HEK293 (cell line): ENCODE measurements around the gene FAM227B.

ENCODE experiments used
- CTCF ChIA-PET: fragments of 350-600 bp; formaldehyde crosslinking; extraction: SDS; loops from one replicate; lab custom pipeline; 2021; ENCODE audit warnings: antibody characterized with exemption; lab: Yijun Ruan, JAX
- POLR2A ChIA-PET: fragments of 300-600 bp; formaldehyde crosslinking; extraction: SDS; loops from one replicate; lab custom pipeline; 2020; ENCODE audit warnings: antibody characterized with exemption, inconsistent platforms; lab: Yijun Ruan, JAX
- H3K27ac ChIP-seq: fragments of 200-500 bp; sonication (Bioruptor generic); 2 replicates; pipeline ENCODE4 v1.5.1; 2014; ENCODE audit warnings: low read depth, low read length, control low read depth, inconsistent platforms; ENCODE audit errors: extremely low read depth
- H3K36me3 ChIP-seq, 2 experiments: fragments of 200-500 bp in 1 of 2; sonication (Bioruptor generic) in 1 of 2; 1 replicate in 1 of 2; 2 replicates in 1 of 2; pipeline ENCODE4 v1.5.1; 2014 to 2017; ENCODE audit warnings: inconsistent platforms in 2 of 2, low read length in 2 of 2; ENCODE audit not compliant: control insufficient read depth in 2 of 2, insufficient read depth in 1 of 2
- H3K4me1 ChIP-seq: fragments of 200-500 bp; sonication (Bioruptor generic); 2 replicates; pipeline ENCODE4 v1.5.1; 2014; ENCODE audit warnings: mild to moderate bottlenecking, low read length, inconsistent platforms; ENCODE audit not compliant: control insufficient read depth, insufficient read depth
- H3K4me3 ChIP-seq: 2 replicates; pipeline ENCODE4 v1.5.1; 2011; ENCODE audit warnings: low read depth, mild to moderate bottlenecking, control low read depth, low read length, moderate library complexity
- H3K9me3 ChIP-seq: fragments of 200-500 bp; sonication (Bioruptor generic); 2 replicates; pipeline ENCODE4 v1.5.1; 2014; ENCODE audit warnings: low read depth, low read length, inconsistent platforms; ENCODE audit not compliant: control insufficient read depth, insufficient read depth
- HIC1 ChIP-seq: fragments of 450-650 bp; formaldehyde crosslinking; IDR thresholded peaks from 2 replicates; pipeline ENCODE4 v1.5.1; 2016; ENCODE audit warnings: missing biosample characterization, missing genetic modification characterization
- HOXA7 ChIP-seq: sonication (generic); formaldehyde crosslinking; IDR thresholded peaks from 2 replicates; pipeline ENCODE4 v1.8.1; 2022; ENCODE audit warnings: missing genetic modification reagents, borderline replicate concordance
- RBAK ChIP-seq: fragments of 450-650 bp; formaldehyde crosslinking; IDR thresholded peaks from 2 replicates; pipeline ENCODE4 v1.5.1; 2016; ENCODE audit warnings: missing biosample characterization, missing genetic modification characterization
- ZBTB10 ChIP-seq: fragments of 450-650 bp; formaldehyde crosslinking; IDR thresholded peaks from 2 replicates; pipeline ENCODE4 v1.5.1; 2016; ENCODE audit warnings: missing biosample characterization, missing genetic modification characterization
- ZBTB8A ChIP-seq: fragments of 450-650 bp; formaldehyde crosslinking; IDR thresholded peaks from 2 replicates; pipeline ENCODE4 v1.5.1; 2016; ENCODE audit warnings: missing biosample characterization, missing genetic modification characterization
- ZNF169 ChIP-seq: fragments of 450-650 bp; formaldehyde crosslinking; IDR thresholded peaks from 2 replicates; pipeline ENCODE4 v1.5.1; 2016; ENCODE audit warnings: missing biosample characterization, missing genetic modification characterization
- ZNF202 ChIP-seq: fragments of 450-650 bp; formaldehyde crosslinking; IDR thresholded peaks from 2 replicates; pipeline ENCODE4 v1.5.1; 2016; ENCODE audit warnings: missing biosample characterization, missing genetic modification characterization, borderline replicate concordance
- ZNF23 ChIP-seq: fragments of 450-650 bp; formaldehyde crosslinking; IDR thresholded peaks from 2 replicates; pipeline ENCODE4 v1.5.1; 2016; ENCODE audit warnings: missing biosample characterization, missing genetic modification characterization, borderline replicate concordance
- ZNF239 ChIP-seq: fragments of 450-650 bp; formaldehyde crosslinking; IDR thresholded peaks from 2 replicates; pipeline ENCODE4 v1.5.1; 2016; ENCODE audit warnings: missing biosample characterization, missing genetic modification characterization
- ZNF362 ChIP-seq: fragments of 450-650 bp; formaldehyde crosslinking; IDR thresholded peaks from 2 replicates; pipeline ENCODE4 v1.5.1; 2016; ENCODE audit warnings: missing biosample characterization, missing genetic modification characterization
- ZNF394 ChIP-seq: fragments of 450-650 bp; formaldehyde crosslinking; IDR thresholded peaks from 2 replicates; pipeline ENCODE4 v1.5.1; 2016; ENCODE audit warnings: missing biosample characterization, missing genetic modification characterization, mild to moderate bottlenecking, moderate library complexity, borderline replicate concordance
- ZNF473 ChIP-seq: fragments of 450-650 bp; formaldehyde crosslinking; IDR thresholded peaks from 2 replicates; pipeline ENCODE4 v1.5.1; 2017; ENCODE audit warnings: missing biosample characterization, missing genetic modification characterization
- ZNF544 ChIP-seq: fragments of 450-650 bp; formaldehyde crosslinking; IDR thresholded peaks from 2 replicates; pipeline ENCODE4 v1.5.0; 2017; ENCODE audit warnings: missing biosample characterization, missing genetic modification characterization
- ZNF558 ChIP-seq: fragments of 450-650 bp; formaldehyde crosslinking; IDR thresholded peaks from 2 replicates; pipeline ENCODE4 v1.5.1; 2016; ENCODE audit warnings: missing biosample characterization, missing genetic modification characterization
- ZNF571 ChIP-seq: fragments of 450-650 bp; formaldehyde crosslinking; IDR thresholded peaks from 2 replicates; pipeline ENCODE4 v1.5.0; 2017; ENCODE audit warnings: missing biosample characterization, missing genetic modification characterization
- ZNF585B ChIP-seq: fragments of 450-650 bp; formaldehyde crosslinking; IDR thresholded peaks from 2 replicates; pipeline ENCODE4 v1.5.1; 2016; ENCODE audit warnings: missing biosample characterization, missing genetic modification characterization
- ZNF654 ChIP-seq: fragments of 450-650 bp; formaldehyde crosslinking; IDR thresholded peaks from 2 replicates; pipeline ENCODE4 v1.5.1; 2016; ENCODE audit warnings: low read depth, missing biosample characterization, missing genetic modification characterization
- ZNF664 ChIP-seq: fragments of 450-650 bp; formaldehyde crosslinking; IDR thresholded peaks from 2 replicates; pipeline ENCODE4 v1.5.1; 2016; ENCODE audit warnings: missing biosample characterization, missing genetic modification characterization
- TF ChIP-seq, protein P1 (sequence below): fragments of 450-650 bp; formaldehyde crosslinking; IDR thresholded peaks from 2 replicates; pipeline ENCODE4 v1.5.1; 2017; ENCODE audit warnings: missing biosample characterization, missing genetic modification characterization
- TF ChIP-seq, protein P2 (sequence below): fragments of 450-650 bp; formaldehyde crosslinking; IDR thresholded peaks from 2 replicates; pipeline ENCODE4 v1.5.0; 2017; ENCODE audit warnings: missing biosample characterization, missing genetic modification characterization, borderline replicate concordance

The FAM227B gene

GRCh38 chr15:49415149-49415548 is 205.5 kb downstream of the FAM227B start (continued):
- TF ChIP-seq HOXA7 (no peak), ZNF473 (tag by site-specific recombination) (no peak), ZNF544 (tag by site-specific recombination) (no peak), ZNF664 (tag by site-specific recombination) (no peak), ZNF202 (no peak)

GRCh38 chr15:49412797-49413196 is 207.8 kb downstream of the FAM227B start:
- TF ChIP-seq ZBTB10 (no peak), ZNF23 (tag by site-specific recombination) (no peak)
- TF ChIP-seq, protein P1, sequence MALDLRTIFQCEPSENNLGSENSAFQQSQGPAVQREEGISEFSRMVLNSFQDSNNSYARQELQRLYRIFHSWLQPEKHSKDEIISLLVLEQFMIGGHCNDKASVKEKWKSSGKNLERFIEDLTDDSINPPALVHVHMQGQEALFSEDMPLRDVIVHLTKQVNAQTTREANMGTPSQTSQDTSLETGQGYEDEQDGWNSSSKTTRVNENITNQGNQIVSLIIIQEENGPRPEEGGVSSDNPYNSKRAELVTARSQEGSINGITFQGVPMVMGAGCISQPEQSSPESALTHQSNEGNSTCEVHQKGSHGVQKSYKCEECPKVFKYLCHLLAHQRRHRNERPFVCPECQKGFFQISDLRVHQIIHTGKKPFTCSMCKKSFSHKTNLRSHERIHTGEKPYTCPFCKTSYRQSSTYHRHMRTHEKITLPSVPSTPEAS (tag by site-specific recombination) = no peak
- H3K27ac ChIP-seq = no peak overlapping the region
- no peak overlapping the region for H3K4me3 ChIP-seq
- no peaks in the 10 kb centered on the region for H3K36me3 ChIP-seq
- POLR2A ChIA-PET = no interaction called here
- CTCF ChIA-PET = no interaction called here
- H3K9me3 ChIP-seq = no peaks in the 10 kb centered on the region
- no peaks in the 10 kb centered on the region for H3K4me1 ChIP-seq

GRCh38 chr15:49410641-49411040 is 210.0 kb downstream of the FAM227B start:
- Histone ChIP-seq H3K36me3 (no peaks in the 10 kb centered on the region), H3K27ac (no peak overlapping the region), H3K4me3 (no peak overlapping the region)
- CTCF ChIA-PET = interaction anchor here (1.1 to 1.2 kb wide), 2 partner anchors 12 to 14 kb away, joined by 3 read pairs; partner anchors contain the start of gene FGF7
- TF ChIP-seq ZNF585B (tag by site-specific recombination) (no peak), ZNF169 (tag by site-specific recombination) (no peak), HIC1 (tag by site-specific recombination) (no peak), RBAK (tag by site-specific recombination) (no peak), ZNF362 (tag by site-specific recombination) (no peak), ZNF654 (tag by site-specific recombination) (no peak), ZNF558 (tag by site-specific recombination) (no peak), ZNF239 (tag by site-specific recombination) (no peak), ZBTB8A (tag by site-specific recombination) (no peak), ZNF394 (tag by site-specific recombination) (no peak), ZNF571 (tag by site-specific recombination) (no peak)
- TF ChIP-seq, protein P2, sequence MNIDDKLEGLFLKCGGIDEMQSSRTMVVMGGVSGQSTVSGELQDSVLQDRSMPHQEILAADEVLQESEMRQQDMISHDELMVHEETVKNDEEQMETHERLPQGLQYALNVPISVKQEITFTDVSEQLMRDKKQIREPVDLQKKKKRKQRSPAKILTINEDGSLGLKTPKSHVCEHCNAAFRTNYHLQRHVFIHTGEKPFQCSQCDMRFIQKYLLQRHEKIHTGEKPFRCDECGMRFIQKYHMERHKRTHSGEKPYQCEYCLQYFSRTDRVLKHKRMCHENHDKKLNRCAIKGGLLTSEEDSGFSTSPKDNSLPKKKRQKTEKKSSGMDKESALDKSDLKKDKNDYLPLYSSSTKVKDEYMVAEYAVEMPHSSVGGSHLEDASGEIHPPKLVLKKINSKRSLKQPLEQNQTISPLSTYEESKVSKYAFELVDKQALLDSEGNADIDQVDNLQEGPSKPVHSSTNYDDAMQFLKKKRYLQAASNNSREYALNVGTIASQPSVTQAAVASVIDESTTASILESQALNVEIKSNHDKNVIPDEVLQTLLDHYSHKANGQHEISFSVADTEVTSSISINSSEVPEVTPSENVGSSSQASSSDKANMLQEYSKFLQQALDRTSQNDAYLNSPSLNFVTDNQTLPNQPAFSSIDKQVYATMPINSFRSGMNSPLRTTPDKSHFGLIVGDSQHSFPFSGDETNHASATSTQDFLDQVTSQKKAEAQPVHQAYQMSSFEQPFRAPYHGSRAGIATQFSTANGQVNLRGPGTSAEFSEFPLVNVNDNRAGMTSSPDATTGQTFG (tag by site-specific recombination) = no peak
- TF ChIP-seq, all 188 proteins: peak for 0
- POLR2A ChIA-PET = no interaction called here
- H3K4me1 ChIP-seq = no peaks in the 10 kb centered on the region
- no peaks in the 10 kb centered on the region for H3K9me3 ChIP-seq
